Panc1 (cell line): ENCODE data around the gene FARP2.

ENCODE experiments used
- POLR2AphosphoS5 ChIP-seq: IDR thresholded peaks from 2 replicates; pipeline ENCODE4 v1.6.1; 2012; ENCODE audit warnings: mild to moderate bottlenecking, low read depth, low read length, moderate library complexity
- SIN3A ChIP-seq: IDR thresholded peaks from 2 replicates; pipeline ENCODE4 v1.6.1; 2012; ENCODE audit warnings: low read depth, mild to moderate bottlenecking, low read length, moderate library complexity, borderline replicate concordance; ENCODE audit not compliant: insufficient read depth
- TF ChIP-seq, protein P1 (sequence below): fragments of 450-650 bp; IDR thresholded peaks from 2 replicates; pipeline ENCODE4 v1.5.1; 2017; ENCODE audit warnings: mild to moderate bottlenecking
- TF ChIP-seq, protein P2 (sequence below), 2 experiments: IDR thresholded peaks; 2 replicates each; pipeline ENCODE4 v1.6.1; 2011 to 2012; ENCODE audit warnings: low read depth in 2 of 2, control low read depth in 1 of 2, low read length in 1 of 2, mild to moderate bottlenecking in 1 of 2, moderate library complexity in 1 of 2; ENCODE audit not compliant: insufficient read depth in 1 of 2

DNA sequence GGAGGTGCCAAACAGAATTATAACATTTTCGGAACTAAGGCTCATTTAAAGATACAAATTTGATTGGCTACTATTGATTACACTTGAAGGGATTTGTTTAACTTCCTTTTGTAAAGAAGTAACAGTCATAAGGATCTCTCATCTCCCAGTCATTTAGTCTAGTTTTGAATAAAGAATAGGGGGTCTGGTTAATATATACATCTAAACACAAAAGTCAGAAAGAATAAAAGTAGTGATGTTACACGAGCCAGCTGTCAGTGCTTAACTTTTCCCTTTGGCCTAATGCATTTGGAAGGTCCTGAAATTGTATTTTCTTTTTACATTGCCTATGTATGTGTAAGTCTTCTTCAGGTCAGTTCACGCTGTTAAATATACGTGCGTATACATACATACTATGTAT lies 32.3 kb upstream of the FARP2 start:
- TF ChIP-seq, protein P1, sequence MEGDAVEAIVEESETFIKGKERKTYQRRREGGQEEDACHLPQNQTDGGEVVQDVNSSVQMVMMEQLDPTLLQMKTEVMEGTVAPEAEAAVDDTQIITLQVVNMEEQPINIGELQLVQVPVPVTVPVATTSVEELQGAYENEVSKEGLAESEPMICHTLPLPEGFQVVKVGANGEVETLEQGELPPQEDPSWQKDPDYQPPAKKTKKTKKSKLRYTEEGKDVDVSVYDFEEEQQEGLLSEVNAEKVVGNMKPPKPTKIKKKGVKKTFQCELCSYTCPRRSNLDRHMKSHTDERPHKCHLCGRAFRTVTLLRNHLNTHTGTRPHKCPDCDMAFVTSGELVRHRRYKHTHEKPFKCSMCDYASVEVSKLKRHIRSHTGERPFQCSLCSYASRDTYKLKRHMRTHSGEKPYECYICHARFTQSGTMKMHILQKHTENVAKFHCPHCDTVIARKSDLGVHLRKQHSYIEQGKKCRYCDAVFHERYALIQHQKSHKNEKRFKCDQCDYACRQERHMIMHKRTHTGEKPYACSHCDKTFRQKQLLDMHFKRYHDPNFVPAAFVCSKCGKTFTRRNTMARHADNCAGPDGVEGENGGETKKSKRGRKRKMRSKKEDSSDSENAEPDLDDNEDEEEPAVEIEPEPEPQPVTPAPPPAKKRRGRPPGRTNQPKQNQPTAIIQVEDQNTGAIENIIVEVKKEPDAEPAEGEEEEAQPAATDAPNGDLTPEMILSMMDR = no peak
- TF ChIP-seq POLR2AphosphoS5 = no peak
- TF ChIP-seq, protein P2, sequence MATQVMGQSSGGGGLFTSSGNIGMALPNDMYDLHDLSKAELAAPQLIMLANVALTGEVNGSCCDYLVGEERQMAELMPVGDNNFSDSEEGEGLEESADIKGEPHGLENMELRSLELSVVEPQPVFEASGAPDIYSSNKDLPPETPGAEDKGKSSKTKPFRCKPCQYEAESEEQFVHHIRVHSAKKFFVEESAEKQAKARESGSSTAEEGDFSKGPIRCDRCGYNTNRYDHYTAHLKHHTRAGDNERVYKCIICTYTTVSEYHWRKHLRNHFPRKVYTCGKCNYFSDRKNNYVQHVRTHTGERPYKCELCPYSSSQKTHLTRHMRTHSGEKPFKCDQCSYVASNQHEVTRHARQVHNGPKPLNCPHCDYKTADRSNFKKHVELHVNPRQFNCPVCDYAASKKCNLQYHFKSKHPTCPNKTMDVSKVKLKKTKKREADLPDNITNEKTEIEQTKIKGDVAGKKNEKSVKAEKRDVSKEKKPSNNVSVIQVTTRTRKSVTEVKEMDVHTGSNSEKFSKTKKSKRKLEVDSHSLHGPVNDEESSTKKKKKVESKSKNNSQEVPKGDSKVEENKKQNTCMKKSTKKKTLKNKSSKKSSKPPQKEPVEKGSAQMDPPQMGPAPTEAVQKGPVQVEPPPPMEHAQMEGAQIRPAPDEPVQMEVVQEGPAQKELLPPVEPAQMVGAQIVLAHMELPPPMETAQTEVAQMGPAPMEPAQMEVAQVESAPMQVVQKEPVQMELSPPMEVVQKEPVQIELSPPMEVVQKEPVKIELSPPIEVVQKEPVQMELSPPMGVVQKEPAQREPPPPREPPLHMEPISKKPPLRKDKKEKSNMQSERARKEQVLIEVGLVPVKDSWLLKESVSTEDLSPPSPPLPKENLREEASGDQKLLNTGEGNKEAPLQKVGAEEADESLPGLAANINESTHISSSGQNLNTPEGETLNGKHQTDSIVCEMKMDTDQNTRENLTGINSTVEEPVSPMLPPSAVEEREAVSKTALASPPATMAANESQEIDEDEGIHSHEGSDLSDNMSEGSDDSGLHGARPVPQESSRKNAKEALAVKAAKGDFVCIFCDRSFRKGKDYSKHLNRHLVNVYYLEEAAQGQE (IDR thresholded peaks at IDR 0.05; ENCODE audit: insufficient read depth in 1 of 2, low read depth in 2 of 2, low read length in 1 of 2) = no peak
- TF ChIP-seq SIN3A = no peak
